HCT116 (cell line): ENCODE results near the gene MEG3. TPM values are rescaled to one million over a fixed set of nuclear protein-coding genes. Genes with fewer than 3 reads are reported as not detected.

Source experiments
- ATAC-seq: fragments of 200-7000 bp; cut with Tn5 transposase; 2 replicates; pipeline ENCODE4 v1.9.1; 2020; ENCODE audit warnings: mild to moderate bottlenecking, moderate library complexity
- BruUV-seq: library from RNA; stranded (reverse); fragments of 400-500 nt; replicated peaks from 2 replicates; lab custom pipeline; 2021; lab: Mats Ljungman, UMichigan
- CTCF ChIA-PET: fragments of 300-600 bp; sonication (Branson Sonifier 250); formaldehyde crosslinking; loops from one replicate; lab custom pipeline; 2021; ENCODE audit warnings: antibody characterized with exemption; lab: Charles Lee
- POLR2A ChIA-PET: fragments of 300-600, 350-600 bp; sonication (Branson Sonifier 250); formaldehyde crosslinking; loops from one replicate; lab custom pipeline; 2021; ENCODE audit warnings: antibody characterized with exemption; lab: Charles Lee
- RAD21 ChIA-PET, 2 experiments: fragments of 300-600 bp; sonication (Branson Sonifier 250); formaldehyde crosslinking; loops; one replicate each; lab custom pipeline; 2023; ENCODE audit warnings: low total read pairs in 2 of 2; ENCODE audit not compliant: uncharacterized antibody in 2 of 2, unreplicated experiment in 2 of 2, low non-redundant PET in 1 of 2; lab: Charles Lee
- DNase-seq: peaks from one replicate; pipeline ENCODE4 v3.0.0-alpha.2; 2010; ENCODE audit warnings: low read depth, low spot score
- H2AFZ ChIP-seq: fragments of 200-600 bp; shearing (Covaris generic), sonication (generic); 2 replicates; pipeline ENCODE4 v1.6.1; 2017; ENCODE audit warnings: low read depth, mixed run types, mixed read lengths, antibody characterized with exemption, low read length; ENCODE audit not compliant: poor library complexity, severe bottlenecking
- H3K27ac ChIP-seq: 2 replicates; pipeline ENCODE4 v1.5.1; 2012; ENCODE audit warnings: low read depth, low read length
- H3K27me3 ChIP-seq: fragments of 200-600 bp; sonication (generic); 2 replicates; pipeline ENCODE4 v1.6.1; 2016; ENCODE audit warnings: mixed run types, low read length, mixed read lengths; ENCODE audit not compliant: insufficient read depth
- H3K36me3 ChIP-seq, 2 experiments: fragments of 200-500 bp in 1 of 2; fragments of 200-600 bp in 1 of 2; sonication (Bioruptor generic) in 1 of 2; sonication (generic) in 1 of 2; 2 replicates each; pipeline versions ENCODE4 v1.5.1 to v1.6.1; 2014 to 2016; ENCODE audit warnings: low read length in 2 of 2, inconsistent platforms in 1 of 2, mixed read lengths in 1 of 2, mixed run types in 1 of 2; ENCODE audit not compliant: insufficient read depth in 2 of 2, control insufficient read depth in 1 of 2
- H3K4me1 ChIP-seq, 2 experiments: fragments of 200-600 bp in 1 of 2; sonication (generic) in 1 of 2; 2 replicates each; pipeline versions ENCODE4 v1.5.1 to v1.6.1; 2012 to 2017; ENCODE audit warnings: low read length in 2 of 2, inconsistent platforms in 1 of 2, mild to moderate bottlenecking in 1 of 2, mixed read lengths in 1 of 2, mixed run types in 1 of 2, moderate library complexity in 1 of 2; ENCODE audit not compliant: insufficient read depth in 2 of 2, control insufficient read depth in 1 of 2
- H3K4me2 ChIP-seq: fragments of 200-600 bp; sonication (generic); 2 replicates; pipeline ENCODE4 v1.6.1; 2017; ENCODE audit warnings: mixed run types, low read length, mixed read lengths
- H3K4me3 ChIP-seq, 2 experiments: fragments of 200-600 bp in 1 of 2; sonication (generic) in 1 of 2; replicated peaks in 1 of 2; 2 replicates each; pipeline ENCODE4 v1.5.1; 2011 to 2016; ENCODE audit warnings: low read length in 2 of 2, control low read depth in 1 of 2, low read depth in 1 of 2, mild to moderate bottlenecking in 1 of 2, mixed read lengths in 1 of 2, mixed run types in 1 of 2
- H3K79me2 ChIP-seq: fragments of 200-600 bp; sonication (generic); 2 replicates; pipeline ENCODE4 v1.6.1; 2017; ENCODE audit warnings: mild to moderate bottlenecking, mixed run types, low read length, moderate library complexity, mixed read lengths; ENCODE audit not compliant: insufficient read depth
- H3K9ac ChIP-seq: fragments of 200-600 bp; sonication (generic); 2 replicates; pipeline ENCODE4 v1.6.1; 2016; ENCODE audit warnings: low read length, mixed read lengths
- H3K9me2 ChIP-seq: fragments of 200-600 bp; sonication (generic), shearing (Covaris generic); 2 replicates; pipeline ENCODE4 v1.6.1; 2017; ENCODE audit warnings: mixed run types, mild to moderate bottlenecking, moderate library complexity; ENCODE audit not compliant: insufficient read depth
- H3K9me3 ChIP-seq, 2 experiments: fragments of 200-500 bp in 1 of 2; fragments of 200-600 bp in 1 of 2; sonication (Bioruptor generic) in 1 of 2; sonication (generic) in 1 of 2; 2 replicates each; pipeline ENCODE4 v1.6.1; 2014 to 2017; ENCODE audit warnings: low read length in 2 of 2, mixed read lengths in 2 of 2, inconsistent platforms in 1 of 2, low read depth in 1 of 2, mild to moderate bottlenecking in 1 of 2, mixed run types in 1 of 2, moderate library complexity in 1 of 2; ENCODE audit not compliant: control insufficient read depth in 1 of 2, insufficient read depth in 1 of 2
- H4K20me1 ChIP-seq: fragments of 200-600 bp; sonication (generic), shearing (Covaris generic); 2 replicates; pipeline ENCODE4 v1.6.1; 2017; ENCODE audit warnings: mixed run types, mild to moderate bottlenecking, moderate library complexity; ENCODE audit not compliant: insufficient read depth
- CBX3 ChIP-seq: IDR thresholded peaks from 2 replicates; pipeline ENCODE4 v1.6.1; 2012; ENCODE audit warnings: low read depth
- CEBPB ChIP-seq: IDR thresholded peaks from 2 replicates; pipeline ENCODE4 v1.6.1; 2012; ENCODE audit warnings: low read depth
- EGR1 ChIP-seq: IDR thresholded peaks from 2 replicates; pipeline ENCODE4 v1.6.1; 2012; ENCODE audit warnings: low read depth
- EZH2 ChIP-seq: fragments of 200-600 bp; sonication (generic); IDR thresholded peaks from 2 replicates; pipeline ENCODE4 v1.6.1; 2017; ENCODE audit warnings: antibody characterized with exemption, mixed run types
- JUND ChIP-seq: IDR thresholded peaks from 2 replicates; pipeline ENCODE4 v1.6.1; 2012
- RAD21 ChIP-seq: IDR thresholded peaks from 2 replicates; pipeline ENCODE4 v1.6.1; 2012; ENCODE audit warnings: low read depth, mild to moderate bottlenecking
- SIN3A ChIP-seq: IDR thresholded peaks from 2 replicates; pipeline ENCODE4 v1.6.1; 2012; ENCODE audit warnings: low read depth
- SRF ChIP-seq: IDR thresholded peaks from 2 replicates; pipeline ENCODE4 v1.6.1; 2012; ENCODE audit warnings: low read depth
- TCF7L2 ChIP-seq: IDR thresholded peaks from 2 replicates; pipeline ENCODE4 v1.7.0; 2011; ENCODE audit warnings: borderline replicate concordance, inconsistent platforms; ENCODE audit not compliant: insufficient read depth, insufficient read length; ENCODE audit errors: extremely low read depth
- ZFX ChIP-seq: fragments of 450-650 bp; IDR thresholded peaks from 2 replicates; pipeline ENCODE4 v1.6.1; 2017
- intact Hi-C: fragments of 100-400 bp; cut with micrococcal nuclease; formaldehyde crosslinking; loops from 2 replicates; pipeline ENCODE4 v1.10.0; 2022
- total RNA-seq: library from RNA; stranded (reverse); gene quantifications from one replicate; pipeline ENCODE4 v1.2.1, GENCODE V29; 2021; ENCODE audit not compliant: unreplicated experiment
- TF ChIP-seq, protein P1 (sequence below): IDR thresholded peaks from 2 replicates; pipeline ENCODE4 v1.6.1; 2012; ENCODE audit warnings: low read depth
- TF ChIP-seq, protein P2 (sequence below): IDR thresholded peaks from 2 replicates; pipeline ENCODE4 v1.6.1; 2011; ENCODE audit warnings: mild to moderate bottlenecking, low read length, moderate library complexity; ENCODE audit not compliant: insufficient replicate concordance; ENCODE audit errors: extremely low read depth

Gene MEG3
- total RNA-seq, 1 experiment from 2014 or later = 2.5 TPM

DNA sequence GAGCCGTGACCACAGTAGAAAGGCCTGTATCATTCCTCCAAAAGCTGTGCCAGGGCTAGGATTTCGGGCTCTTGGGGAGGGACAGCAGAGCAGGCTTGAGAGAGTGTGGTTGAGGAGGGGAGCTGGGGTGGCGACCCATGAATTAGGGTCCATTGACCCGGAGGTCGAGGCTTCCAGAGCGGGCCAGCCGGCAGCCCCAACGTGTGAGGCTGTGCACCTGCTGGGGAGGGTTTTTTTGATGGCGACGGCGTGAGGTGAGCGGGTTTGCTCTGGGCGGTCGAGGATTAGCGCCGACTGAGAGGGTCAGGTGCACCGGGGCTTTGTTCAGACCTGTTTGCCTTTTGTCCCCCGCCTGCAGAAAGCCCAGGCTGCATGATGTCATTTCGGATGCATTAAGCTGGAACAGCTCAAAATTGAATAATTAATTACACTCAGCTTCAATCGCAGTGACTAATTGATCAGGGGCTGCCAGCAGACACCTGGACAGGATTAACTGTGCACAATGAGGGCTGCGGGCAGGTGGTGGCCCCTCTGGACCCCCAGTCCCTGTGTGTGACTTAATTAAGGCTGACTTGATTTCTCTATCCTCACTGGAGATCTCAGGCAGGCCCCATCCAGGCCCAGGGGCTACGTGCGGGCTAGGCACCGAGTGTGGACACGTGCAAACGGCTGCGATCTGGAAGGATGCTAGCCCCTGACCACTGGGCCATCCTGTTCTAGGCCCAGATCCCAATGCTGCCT lies 42.1 kb upstream of the MEG3 start:
- TF ChIP-seq RAD21 (no peak), SIN3A (no peak), CEBPB (no peak), SRF (no peak), JUND (no peak), ZFX (no peak), EZH2 (no peak), EGR1 (no peak), TCF7L2 (no peak), CBX3 (no peak)
- TF ChIP-seq, protein P1, sequence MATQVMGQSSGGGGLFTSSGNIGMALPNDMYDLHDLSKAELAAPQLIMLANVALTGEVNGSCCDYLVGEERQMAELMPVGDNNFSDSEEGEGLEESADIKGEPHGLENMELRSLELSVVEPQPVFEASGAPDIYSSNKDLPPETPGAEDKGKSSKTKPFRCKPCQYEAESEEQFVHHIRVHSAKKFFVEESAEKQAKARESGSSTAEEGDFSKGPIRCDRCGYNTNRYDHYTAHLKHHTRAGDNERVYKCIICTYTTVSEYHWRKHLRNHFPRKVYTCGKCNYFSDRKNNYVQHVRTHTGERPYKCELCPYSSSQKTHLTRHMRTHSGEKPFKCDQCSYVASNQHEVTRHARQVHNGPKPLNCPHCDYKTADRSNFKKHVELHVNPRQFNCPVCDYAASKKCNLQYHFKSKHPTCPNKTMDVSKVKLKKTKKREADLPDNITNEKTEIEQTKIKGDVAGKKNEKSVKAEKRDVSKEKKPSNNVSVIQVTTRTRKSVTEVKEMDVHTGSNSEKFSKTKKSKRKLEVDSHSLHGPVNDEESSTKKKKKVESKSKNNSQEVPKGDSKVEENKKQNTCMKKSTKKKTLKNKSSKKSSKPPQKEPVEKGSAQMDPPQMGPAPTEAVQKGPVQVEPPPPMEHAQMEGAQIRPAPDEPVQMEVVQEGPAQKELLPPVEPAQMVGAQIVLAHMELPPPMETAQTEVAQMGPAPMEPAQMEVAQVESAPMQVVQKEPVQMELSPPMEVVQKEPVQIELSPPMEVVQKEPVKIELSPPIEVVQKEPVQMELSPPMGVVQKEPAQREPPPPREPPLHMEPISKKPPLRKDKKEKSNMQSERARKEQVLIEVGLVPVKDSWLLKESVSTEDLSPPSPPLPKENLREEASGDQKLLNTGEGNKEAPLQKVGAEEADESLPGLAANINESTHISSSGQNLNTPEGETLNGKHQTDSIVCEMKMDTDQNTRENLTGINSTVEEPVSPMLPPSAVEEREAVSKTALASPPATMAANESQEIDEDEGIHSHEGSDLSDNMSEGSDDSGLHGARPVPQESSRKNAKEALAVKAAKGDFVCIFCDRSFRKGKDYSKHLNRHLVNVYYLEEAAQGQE = no peak
- TF ChIP-seq, protein P2, sequence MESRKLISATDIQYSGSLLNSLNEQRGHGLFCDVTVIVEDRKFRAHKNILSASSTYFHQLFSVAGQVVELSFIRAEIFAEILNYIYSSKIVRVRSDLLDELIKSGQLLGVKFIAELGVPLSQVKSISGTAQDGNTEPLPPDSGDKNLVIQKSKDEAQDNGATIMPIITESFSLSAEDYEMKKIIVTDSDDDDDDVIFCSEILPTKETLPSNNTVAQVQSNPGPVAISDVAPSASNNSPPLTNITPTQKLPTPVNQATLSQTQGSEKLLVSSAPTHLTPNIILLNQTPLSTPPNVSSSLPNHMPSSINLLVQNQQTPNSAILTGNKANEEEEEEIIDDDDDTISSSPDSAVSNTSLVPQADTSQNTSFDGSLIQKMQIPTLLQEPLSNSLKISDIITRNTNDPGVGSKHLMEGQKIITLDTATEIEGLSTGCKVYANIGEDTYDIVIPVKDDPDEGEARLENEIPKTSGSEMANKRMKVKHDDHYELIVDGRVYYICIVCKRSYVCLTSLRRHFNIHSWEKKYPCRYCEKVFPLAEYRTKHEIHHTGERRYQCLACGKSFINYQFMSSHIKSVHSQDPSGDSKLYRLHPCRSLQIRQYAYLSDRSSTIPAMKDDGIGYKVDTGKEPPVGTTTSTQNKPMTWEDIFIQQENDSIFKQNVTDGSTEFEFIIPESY = no peak
- ATAC-seq (no peak), DNase-seq (no peak)
- Histone ChIP-seq H3K4me2 (no peak overlapping the region), H3K27ac (no peak overlapping the region), H3K9me3 (no peaks in the 10 kb centered on the region), H3K79me2 (no peaks in the 10 kb centered on the region), H3K27me3 (no peaks in the 10 kb centered on the region), H3K4me1 (no peaks in the 10 kb centered on the region), H3K9ac (no peak overlapping the region), H4K20me1 (no peaks in the 10 kb centered on the region), H3K36me3 (no peaks in the 10 kb centered on the region), H3K9me2 (no peaks in the 10 kb centered on the region), H2AFZ (no peak overlapping the region), H3K4me3 (no peak overlapping the region)
- POLR2A ChIA-PET = no interaction called here
- RAD21 ChIA-PET = no interaction called here
- CTCF ChIA-PET = no interaction called here
- intact Hi-C loops = no loop called here
- no TSS peak for BruUV-seq
